GM23338 (cell line): Measurements from ENCODE around the gene SPN. TPM values are rescaled to one million over a fixed set of nuclear protein-coding genes. Genes with fewer than 3 reads are reported as not detected.

Experiments used
- ATAC-seq: fragments of 200-7000 bp; cut with Tn5 transposase; 3 replicates; pipeline ENCODE4 v1.9.1; 2020
- DNase-seq: peaks from one replicate; pipeline ENCODE4 v3.0.0-alpha.2; 2015; ENCODE audit warnings: low spot score
- H2AFZ ChIP-seq: fragments of 200-600 bp; sonication (generic); 2 replicates; pipeline ENCODE4 v1.8.0; 2016; ENCODE audit warnings: antibody characterized with exemption, mild to moderate bottlenecking, moderate library complexity
- H3F3A ChIP-seq: fragments of 200-600 bp; sonication (generic); replicated peaks from 2 replicates; pipeline ENCODE4 v1.8.0; 2017; ENCODE audit warnings: antibody characterized with exemption, mixed run types, low read depth
- H3K27ac ChIP-seq: fragments of 200-600 bp; sonication (generic); 2 replicates; pipeline ENCODE4 v1.6.1; 2016; ENCODE audit warnings: low read depth
- H3K27me3 ChIP-seq: fragments of 200-600 bp; sonication (generic); 2 replicates; pipeline ENCODE4 v1.8.0; 2016; ENCODE audit warnings: mild to moderate bottlenecking, mixed run types, moderate library complexity; ENCODE audit not compliant: insufficient read depth
- H3K36me3 ChIP-seq: fragments of 200-600 bp; sonication (generic); 2 replicates; pipeline ENCODE4 v1.8.0; 2016; ENCODE audit warnings: mild to moderate bottlenecking; ENCODE audit not compliant: insufficient read depth
- H3K4me1 ChIP-seq: fragments of 200-600 bp; sonication (generic); 2 replicates; pipeline ENCODE4 v1.8.0; 2016; ENCODE audit warnings: mild to moderate bottlenecking, moderate library complexity; ENCODE audit not compliant: insufficient read depth
- H3K4me2 ChIP-seq: fragments of 200-600 bp; sonication (generic); 2 replicates; pipeline ENCODE4 v1.7.1; 2017; ENCODE audit warnings: mixed run types
- H3K4me3 ChIP-seq: fragments of 200-600 bp; sonication (generic); 2 replicates; pipeline ENCODE4 v1.6.1; 2016; ENCODE audit warnings: mixed run types
- H3K79me2 ChIP-seq: fragments of 200-600 bp; sonication (generic); replicated peaks from 2 replicates; pipeline ENCODE4 v1.8.0; 2017; ENCODE audit warnings: mild to moderate bottlenecking; ENCODE audit not compliant: insufficient read depth
- H3K9me2 ChIP-seq: fragments of 200-600 bp; sonication (generic); 2 replicates; pipeline ENCODE4 v1.8.0; 2017; ENCODE audit not compliant: insufficient read depth
- H4K20me1 ChIP-seq: fragments of 200-600 bp; sonication (generic); replicated peaks from 2 replicates; pipeline ENCODE4 v1.8.0; 2017; ENCODE audit warnings: mild to moderate bottlenecking; ENCODE audit not compliant: insufficient read depth
- H3K27ac Mint-ChIP-seq: 2 replicates; pipeline ENCODE4 v1.8.0; 2020; ENCODE audit warnings: inconsistent platforms, mild to moderate bottlenecking, moderate library complexity, mixed read lengths
- H3K27me3 Mint-ChIP-seq: 3 replicates; pipeline ENCODE4 v1.8.0; 2022; ENCODE audit warnings: low read depth, mild to moderate bottlenecking, moderate library complexity, mixed read lengths, inconsistent platforms; ENCODE audit not compliant: insufficient read depth, poor library complexity
- H3K36me3 Mint-ChIP-seq: 3 replicates; pipeline ENCODE4 v1.8.0; 2021; ENCODE audit warnings: low read depth, mild to moderate bottlenecking, inconsistent platforms, moderate library complexity, mixed read lengths
- H3K4me1 Mint-ChIP-seq: 3 replicates; pipeline ENCODE4 v1.8.0; 2020; ENCODE audit warnings: mild to moderate bottlenecking, inconsistent platforms, mixed read lengths
- H3K4me3 Mint-ChIP-seq: 3 replicates; pipeline ENCODE4 v1.8.0; 2021; ENCODE audit warnings: moderate library complexity, mild to moderate bottlenecking, inconsistent platforms, mixed read lengths
- H3K9me3 Mint-ChIP-seq: 3 replicates; pipeline ENCODE4 v1.8.0; 2020; ENCODE audit warnings: moderate library complexity, mild to moderate bottlenecking, inconsistent platforms, mixed read lengths
- CTCF ChIP-seq, 2 experiments: fragments of 200-600 bp in 1 of 2; sonication (generic) in 1 of 2; conservative IDR thresholded peaks; 2 replicates each; pipeline versions ENCODE4 v1.5.1 to v1.6.1; 2016 to 2017; ENCODE audit warnings: antibody characterized with exemption in 2 of 2, low read depth in 2 of 2, mild to moderate bottlenecking in 2 of 2, moderate library complexity in 1 of 2
- POLR2AphosphoS5 ChIP-seq: IDR thresholded peaks from 2 replicates; pipeline ENCODE4 v1.6.1; 2016; ENCODE audit warnings: antibody characterized with exemption, low read depth
- ZNF462 ChIP-seq: fragments of 250-450 bp; sonication (Bioruptor Pico); IDR thresholded peaks from 2 replicates; pipeline ENCODE4 v1.5.0; 2020; ENCODE audit warnings: mild to moderate bottlenecking, moderate library complexity
- polyA plus RNA-seq: library from polyadenylated mRNA; unstranded; fragments of >200 nt; fragmentation: Nextera tagmentation; extraction: Ambion mirVana; gene quantifications from 2 replicates; pipeline ENCODE4 v1.2.1, GENCODE V29; 2016
- total RNA-seq: library from RNA; depleted of rRNA; stranded (reverse); fragments of >200 nt; shearing (Covaris generic); gene quantifications from 2 replicates; pipeline ENCODE4 v1.2.3, GENCODE V29; 2014

Gene SPN
- total and polyA plus RNA-seq, 2 experiments from 2014 or later, result 0.52 to 2.3 TPM

- H3K9me2 ChIP-seq, result no peaks in the 10 kb centered on the region
- H3K4me3 ChIP-seq, result no peak overlapping the region
- peaks cover 22% of the 10 kb centered on the region for H3F3A ChIP-seq
- Mint-ChIP-seq H3K9me3 (peaks cover 15% of the 10 kb centered on the region), H3K27me3 (peaks cover 19% of the 10 kb centered on the region), H3K4me1 (peaks cover 32% of the 10 kb centered on the region), H3K27ac (no peak overlapping the region), H3K4me3 (peak overlapping the region; percentile 29; the same call in 2 of the 3 replicates), H3K36me3 (peaks cover 34% of the 10 kb centered on the region)
- DNase-seq (peak; percentile 93), ATAC-seq (peak; percentile 78)
- no peaks in the 10 kb centered on the region; the same call in 1 of the 2 replicates for H4K20me1 ChIP-seq
- no peaks in the 10 kb centered on the region; the same call in 1 of the 2 replicates for H3K79me2 ChIP-seq
- H3K4me2 ChIP-seq, result no peak overlapping the region
- H3K27me3 ChIP-seq, result no peaks in the 10 kb centered on the region
- 0 out of 2 replicates have a peak, but pooled peaks cover 4% of the 10 kb centered on the region for H3K36me3 ChIP-seq
- 0 out of 2 replicates have a peak overlapping the region, but pooled peaks have one; percentile 66 for H3K27ac ChIP-seq
- peak; percentile 52 for TF ChIP-seq POLR2AphosphoS5
- TF ChIP-seq ZNF462 (CRISPR knock-in tag), result no peak
- peak; percentile 84 to 96 for TF ChIP-seq CTCF (conservative IDR thresholded peaks at IDR 0.05; ENCODE audit: low read depth in 2 of 2)
- peaks cover 22% of the 10 kb centered on the region for H3K4me1 ChIP-seq
- H2AFZ ChIP-seq, result no peak overlapping the region
These were observed 37.4 kb downstream of the SPN start for GRCh38 chr16:29700253-29700987.
